ENCODE results near the gene HSD11B1.
A peak's percentile ranks its signal among the peaks of the same experiment; 100 is the strongest.

HSD11B1 gene

GRCh38 chr1:209667708-209668107 is 36.9 kb upstream of the HSD11B1 start:
- Histone ChIP-seq H3K23ac (ENCODE audit: low read depth, low read length, poor library complexity) (no peak overlapping the region), H2BK120ac (ENCODE audit: low read depth, low read length) (no peak overlapping the region), H2AFZ (ENCODE audit: low read length) (no peak overlapping the region), H3K27me3 (ENCODE audit: control insufficient read depth in 3 of 3, insufficient read depth in 3 of 3, low read depth in 1 of 3, low read length in 3 of 3) (peaks cover 0 to 13% (median 0%) of the 10 kb centered on the region in 3 experiments), H3K4ac (ENCODE audit: low read length) (no peak overlapping the region), H2AK5ac (ENCODE audit: low read depth, low read length) (no peak overlapping the region), H3K18ac (ENCODE audit: low read length) (no peak overlapping the region), H2BK12ac (ENCODE audit: low read length) (no peak overlapping the region), H3K14ac (ENCODE audit: low read length) (no peak overlapping the region), H3K4me2 (ENCODE audit: insufficient read depth, low read length, poor library complexity, severe bottlenecking) (no peak overlapping the region), H3K36me3 (replicated peaks in 1 of 2; ENCODE audit: control insufficient read depth in 2 of 2, insufficient read depth in 2 of 2, low read length in 2 of 2) (no peaks in the 10 kb centered on the region), H3K4me1 (ENCODE audit: control insufficient read depth in 2 of 2, insufficient read depth in 1 of 2, low read depth in 1 of 2, low read length in 2 of 2) (no peaks in the 10 kb centered on the region), H4K91ac (ENCODE audit: low read depth, low read length, poor library complexity) (no peak overlapping the region), H2BK5ac (ENCODE audit: low read length) (no peak overlapping the region), H3K27ac (replicated peaks; ENCODE audit: low read length) (no peak overlapping the region), H3K4me3 (ENCODE audit: low read length in 2 of 2) (no peak overlapping the region), H3K9ac (ENCODE audit: low read depth, low read length, poor library complexity) (no peak overlapping the region), H3K79me1 (ENCODE audit: low read depth, low read length) (no peaks in the 10 kb centered on the region), H3K9me3 (replicated peaks in 1 of 2; ENCODE audit: control insufficient read depth in 2 of 2, insufficient read depth in 1 of 2, low read depth in 1 of 2, low read length in 2 of 2) (peaks cover 0 to 1% of the 10 kb centered on the region in 2 donors), H2BK15ac (ENCODE audit: low read length) (no peak overlapping the region), H4K8ac (ENCODE audit: low read depth, low read length) (no peak overlapping the region)
- DNase-seq (ENCODE audit: low spot score), result no peak
- WGBS, 2 donors (ENCODE audit: extremely low coverage in 2 of 2, insufficient read length in 2 of 2, insufficient replicate concordance in 1 of 2), result no CpG with 5 or more reads among the region's 4 CpGs

GRCh38 chr1:209670441-209671082 is 34.1 kb upstream of the HSD11B1 start:
- Histone ChIP-seq H3K9me3 (replicated peaks in 1 of 2; ENCODE audit: control insufficient read depth in 2 of 2, insufficient read depth in 1 of 2, low read depth in 1 of 2, low read length in 2 of 2) (peaks cover 0 to 1% of the 10 kb centered on the region in 2 donors), H3K18ac (ENCODE audit: low read length) (no peak overlapping the region), H2AFZ (ENCODE audit: low read length) (no peak overlapping the region), H2AK5ac (ENCODE audit: low read depth, low read length) (no peak overlapping the region), H2BK5ac (ENCODE audit: low read length) (no peak overlapping the region), H3K4ac (ENCODE audit: low read length) (no peak overlapping the region), H3K27me3 (ENCODE audit: control insufficient read depth in 3 of 3, insufficient read depth in 3 of 3, low read depth in 1 of 3, low read length in 3 of 3) (peaks cover 0 to 41% (median 24%) of the 10 kb centered on the region in 3 experiments), H3K27ac (replicated peaks; ENCODE audit: low read length) (no peak overlapping the region), H3K23ac (ENCODE audit: low read depth, low read length, poor library complexity) (no peak overlapping the region), H2BK120ac (ENCODE audit: low read depth, low read length) (no peak overlapping the region), H2BK15ac (ENCODE audit: low read length) (no peak overlapping the region), H3K9ac (ENCODE audit: low read depth, low read length, poor library complexity) (no peak overlapping the region), H3K4me1 (ENCODE audit: control insufficient read depth in 2 of 2, insufficient read depth in 1 of 2, low read depth in 1 of 2, low read length in 2 of 2) (no peaks in the 10 kb centered on the region), H3K36me3 (replicated peaks in 1 of 2; ENCODE audit: control insufficient read depth in 2 of 2, insufficient read depth in 2 of 2, low read length in 2 of 2) (no peaks in the 10 kb centered on the region), H4K8ac (ENCODE audit: low read depth, low read length) (no peak overlapping the region), H4K91ac (ENCODE audit: low read depth, low read length, poor library complexity) (no peak overlapping the region), H3K4me3 (ENCODE audit: low read length in 2 of 2) (no peak overlapping the region), H3K4me2 (ENCODE audit: insufficient read depth, low read length, poor library complexity, severe bottlenecking) (no peak overlapping the region), H3K79me1 (ENCODE audit: low read depth, low read length) (no peaks in the 10 kb centered on the region), H3K14ac (ENCODE audit: low read length) (no peak overlapping the region), H2BK12ac (ENCODE audit: low read length) (no peak overlapping the region)
- no CpG with 5 or more reads among the region's 1 CpG for WGBS, 2 donors (ENCODE audit: extremely low coverage in 2 of 2, insufficient read length in 2 of 2, insufficient replicate concordance in 1 of 2)
- DNase-seq (ENCODE audit: low spot score), result no peak

- Histone ChIP-seq H3K4ac (ENCODE audit: low read length) (no peak overlapping the region), H3K9me3 (replicated peaks in 1 of 2; ENCODE audit: control insufficient read depth in 2 of 2, insufficient read depth in 1 of 2, low read depth in 1 of 2, low read length in 2 of 2) (peaks cover 0 to 1% of the 10 kb centered on the region in 2 donors), H4K91ac (ENCODE audit: low read depth, low read length, poor library complexity) (no peak overlapping the region), H3K4me2 (ENCODE audit: insufficient read depth, low read length, poor library complexity, severe bottlenecking) (no peak overlapping the region), H3K36me3 (replicated peaks in 1 of 2; ENCODE audit: control insufficient read depth in 2 of 2, insufficient read depth in 2 of 2, low read length in 2 of 2) (no peaks in the 10 kb centered on the region), H2BK12ac (ENCODE audit: low read length) (no peak overlapping the region), H3K4me1 (ENCODE audit: control insufficient read depth in 2 of 2, insufficient read depth in 1 of 2, low read depth in 1 of 2, low read length in 2 of 2) (no peaks in the 10 kb centered on the region), H3K18ac (ENCODE audit: low read length) (no peak overlapping the region), H3K27me3 (ENCODE audit: control insufficient read depth in 3 of 3, insufficient read depth in 3 of 3, low read depth in 1 of 3, low read length in 3 of 3) (peaks cover 0 to 64% (median 41%) of the 10 kb centered on the region in 3 experiments), H2BK5ac (ENCODE audit: low read length) (no peak overlapping the region), H3K4me3 (ENCODE audit: low read length in 2 of 2) (no peak overlapping the region), H3K14ac (ENCODE audit: low read length) (no peak overlapping the region), H4K8ac (ENCODE audit: low read depth, low read length) (no peak overlapping the region), H2AFZ (ENCODE audit: low read length) (no peak overlapping the region), H3K27ac (replicated peaks; ENCODE audit: low read length) (no peak overlapping the region), H2BK120ac (ENCODE audit: low read depth, low read length) (no peak overlapping the region), H3K9ac (ENCODE audit: low read depth, low read length, poor library complexity) (no peak overlapping the region), H3K23ac (ENCODE audit: low read depth, low read length, poor library complexity) (peak overlapping the region; percentile 18), H2AK5ac (ENCODE audit: low read depth, low read length) (no peak overlapping the region), H2BK15ac (ENCODE audit: low read length) (no peak overlapping the region), H3K79me1 (ENCODE audit: low read depth, low read length) (no peaks in the 10 kb centered on the region)
- WGBS, 2 donors (ENCODE audit: extremely low coverage in 2 of 2, insufficient read length in 2 of 2, insufficient replicate concordance in 1 of 2), result no CpG with 5 or more reads among the region's 5 CpGs
- DNase-seq (ENCODE audit: low spot score), result no peak
Observed at GRCh38 chr1:209672705-209673630, 31.7 kb upstream of the HSD11B1 start.

Data from neuronal stem cell (in vitro differentiated cells).